Measurements from ENCODE around the gene MBP.

MBP gene

GRCh38 chr18:76984193-76985155 is 148.1 kb downstream of the MBP start:
- peak; percentile 50 for DNase-seq

- DNase-seq = no peak
Observed at GRCh38 chr18:76983613-76984051, 149.0 kb downstream of the MBP start.

DNA sequence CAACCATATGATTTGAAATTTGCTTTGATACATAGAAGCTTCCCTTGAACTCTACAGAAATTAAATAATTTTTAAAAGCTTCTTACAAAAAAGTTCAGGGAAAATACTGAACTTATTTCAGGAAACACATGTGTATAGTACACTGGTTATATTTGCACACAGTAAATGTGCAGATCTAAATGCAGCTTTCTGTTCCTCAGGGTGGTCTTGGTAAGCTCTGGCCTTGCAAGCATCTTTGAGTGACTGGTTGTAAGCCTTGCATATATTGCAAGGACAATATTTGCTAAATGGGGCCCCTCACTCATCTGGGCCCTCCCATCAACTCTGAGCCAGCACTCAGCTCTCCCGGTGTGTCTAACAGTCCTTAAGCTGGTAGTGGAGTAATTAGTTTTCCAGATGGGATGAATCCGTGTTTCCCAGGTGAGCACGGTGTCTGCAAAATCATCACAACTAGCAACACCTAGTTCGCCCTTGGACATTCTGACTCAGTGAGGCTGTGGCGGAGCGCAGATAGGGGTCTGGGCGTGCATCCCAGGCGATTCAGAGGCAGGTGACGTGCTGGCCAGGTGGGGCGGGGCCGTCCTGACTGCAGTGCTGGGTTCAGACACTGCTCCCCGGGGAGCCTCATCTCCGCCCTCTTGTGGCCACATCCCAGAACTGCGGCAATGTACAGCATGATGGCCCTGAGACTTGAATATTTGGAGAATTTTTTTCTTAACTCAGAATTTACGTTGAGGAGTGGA is 149.6 kb downstream of the MBP start:
- DNase-seq = peak; percentile 95

- DNase-seq = peak; percentile 28
Observed at GRCh38 chr18:76982038-76982437, 150.5 kb downstream of the MBP start.

- DNase-seq = peak; percentile 26
Observed at GRCh38 chr18:76981396-76981968, 151.1 kb downstream of the MBP start.

DNA sequence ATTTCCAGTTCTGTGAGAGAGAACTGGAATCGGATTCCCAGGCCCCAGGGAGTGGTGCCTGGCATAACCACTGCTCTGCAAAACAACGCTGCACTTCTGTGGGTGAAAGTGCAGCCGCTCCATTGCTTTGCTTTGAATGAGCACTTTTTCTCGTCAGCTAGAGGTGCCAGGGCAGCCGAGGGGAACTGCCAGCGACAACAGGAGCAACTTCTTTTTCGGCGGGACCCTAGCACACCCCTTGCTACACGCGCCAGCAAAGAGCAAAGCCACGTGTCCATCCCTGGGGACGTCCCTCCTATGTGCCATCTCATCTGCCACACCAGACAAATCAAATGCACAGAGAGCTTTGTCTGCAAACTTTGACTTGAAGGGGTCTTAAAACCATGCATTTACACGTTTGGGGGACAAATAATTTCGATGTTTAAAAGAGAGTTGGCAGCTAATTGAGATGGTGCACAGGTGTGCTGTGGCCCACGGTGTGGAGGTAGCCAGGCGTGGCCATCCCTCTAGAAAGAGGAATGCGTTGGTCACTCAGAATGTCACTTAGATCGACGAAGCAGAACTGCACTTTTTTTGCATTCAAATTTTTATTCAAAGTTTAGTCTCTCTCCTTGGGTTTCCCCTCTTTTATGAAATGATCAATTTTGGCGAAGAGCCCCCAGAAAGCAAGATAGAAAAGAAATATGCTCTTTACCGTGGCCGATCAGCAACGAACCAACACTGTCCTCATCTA is 151.8 kb downstream of the MBP start:
- peak; percentile 29 for DNase-seq

GRCh38 chr18:76979906-76980305 is 152.7 kb downstream of the MBP start:
- DNase-seq = peak; percentile 34

DNA sequence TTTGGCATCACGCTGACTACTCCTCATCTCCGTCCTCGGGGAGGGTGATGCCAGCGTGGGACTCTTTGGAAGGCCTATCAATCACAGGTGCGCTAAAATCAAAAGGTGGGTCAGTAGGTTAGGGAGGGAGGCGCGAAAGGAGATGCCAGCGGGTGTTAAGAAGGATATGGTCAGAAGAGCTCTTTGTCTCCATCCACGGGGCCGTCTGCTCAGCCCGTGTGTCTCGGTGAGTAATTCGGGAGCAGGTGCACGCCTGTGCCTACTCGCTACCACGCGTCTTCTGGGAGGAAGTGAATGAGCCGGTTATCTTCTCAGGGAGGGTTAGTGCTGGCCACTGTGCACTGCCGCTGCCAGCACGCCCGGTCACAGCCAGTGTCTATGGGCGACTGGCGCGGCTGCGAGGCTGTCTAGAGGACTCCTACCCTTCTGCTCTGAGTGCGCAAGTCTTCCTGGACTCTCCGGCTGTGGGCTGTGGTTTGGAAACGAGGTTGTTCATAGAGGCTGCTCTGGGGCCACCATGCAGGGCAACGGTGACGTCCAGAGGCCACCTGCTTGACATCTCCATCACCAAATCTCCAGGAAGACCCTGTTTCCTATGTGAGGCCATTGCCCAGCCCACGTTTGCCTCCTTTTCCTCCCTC is 153.4 kb downstream of the MBP start:
- DNase-seq = peak; percentile 34

DNA sequence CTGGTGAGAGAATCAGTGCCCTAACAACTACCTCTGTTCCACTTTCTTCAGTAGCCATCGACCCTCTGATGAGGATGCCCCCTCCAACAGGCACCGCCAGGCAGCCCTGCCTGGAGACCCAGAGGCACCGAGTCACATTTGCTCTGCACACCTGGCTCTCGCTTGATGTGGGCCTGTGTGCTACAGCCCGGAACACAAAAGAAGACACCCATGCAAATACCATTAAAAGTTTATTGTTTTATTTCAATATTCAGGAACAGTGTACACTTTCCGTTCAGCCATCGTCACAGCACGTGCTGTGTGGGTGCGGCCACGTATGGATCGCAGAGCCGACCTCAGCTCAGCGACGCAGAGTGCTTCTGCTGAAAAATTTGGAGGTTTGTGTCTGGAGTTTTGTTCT is 154.0 kb downstream of the MBP start:
- DNase-seq = no peak

DNA sequence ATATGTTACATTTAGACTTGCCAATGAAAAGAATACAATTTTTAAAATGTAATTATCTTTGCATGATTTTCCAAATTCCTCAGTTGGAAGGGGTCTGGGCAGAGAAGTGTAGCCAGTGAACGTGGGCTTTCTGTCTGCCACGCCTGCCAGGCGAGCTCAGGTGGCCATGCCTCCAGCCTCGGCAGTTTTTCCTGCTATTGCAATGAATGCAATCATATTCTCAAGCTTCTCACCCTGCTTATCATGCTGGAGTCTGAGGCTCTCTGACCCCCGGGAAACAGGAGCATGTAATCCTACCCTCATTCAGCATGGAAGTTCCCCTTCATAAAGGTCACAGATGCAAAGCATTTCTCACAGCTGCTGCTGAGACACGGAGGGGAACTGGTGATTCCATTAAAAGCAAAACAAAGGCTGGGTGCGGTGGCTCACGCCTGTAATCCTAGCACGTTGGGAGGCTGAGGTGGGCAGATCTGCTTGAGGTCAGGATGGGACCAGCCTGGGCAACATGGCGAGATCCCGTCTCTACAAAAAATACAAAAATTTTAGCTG is 154.8 kb downstream of the MBP start:
- DNase-seq = no peak

GRCh38 chr18:76977108-76977621 is 155.4 kb downstream of the MBP start:
- peak; percentile 20 for DNase-seq

DNA sequence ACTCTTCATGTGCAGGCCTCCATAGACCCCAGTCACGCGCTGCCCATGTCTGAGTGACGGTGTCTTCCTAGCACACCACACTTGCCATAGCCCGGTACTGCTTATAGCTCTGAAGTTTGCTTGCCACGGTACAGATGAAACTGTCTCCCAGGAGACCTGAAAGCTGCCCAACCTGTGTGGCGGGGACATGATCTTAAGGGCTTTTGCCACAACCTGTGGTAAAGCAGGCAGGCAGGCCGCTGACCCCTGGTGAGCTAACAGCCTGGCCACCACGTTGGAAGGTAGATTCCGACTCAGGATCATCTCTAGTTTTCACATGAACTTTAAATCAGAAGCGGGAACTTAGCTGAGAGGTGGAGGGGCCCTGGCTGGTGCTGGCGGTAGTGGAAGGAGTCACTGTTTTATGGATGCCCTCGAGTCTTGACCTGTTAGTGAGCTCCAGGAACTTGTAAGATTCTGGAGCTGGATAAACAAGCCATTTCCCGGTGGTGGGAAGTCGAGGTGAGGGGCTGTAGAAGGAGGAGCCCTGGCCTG is 156.9 kb downstream of the MBP start:
- peak; percentile 13 for DNase-seq

GRCh38 chr18:76974386-76974785 is 158.2 kb downstream of the MBP start:
- DNase-seq = no peak

- DNase-seq = peak; percentile 40
Observed at GRCh38 chr18:76973520-76974266, 158.9 kb downstream of the MBP start.

DNA sequence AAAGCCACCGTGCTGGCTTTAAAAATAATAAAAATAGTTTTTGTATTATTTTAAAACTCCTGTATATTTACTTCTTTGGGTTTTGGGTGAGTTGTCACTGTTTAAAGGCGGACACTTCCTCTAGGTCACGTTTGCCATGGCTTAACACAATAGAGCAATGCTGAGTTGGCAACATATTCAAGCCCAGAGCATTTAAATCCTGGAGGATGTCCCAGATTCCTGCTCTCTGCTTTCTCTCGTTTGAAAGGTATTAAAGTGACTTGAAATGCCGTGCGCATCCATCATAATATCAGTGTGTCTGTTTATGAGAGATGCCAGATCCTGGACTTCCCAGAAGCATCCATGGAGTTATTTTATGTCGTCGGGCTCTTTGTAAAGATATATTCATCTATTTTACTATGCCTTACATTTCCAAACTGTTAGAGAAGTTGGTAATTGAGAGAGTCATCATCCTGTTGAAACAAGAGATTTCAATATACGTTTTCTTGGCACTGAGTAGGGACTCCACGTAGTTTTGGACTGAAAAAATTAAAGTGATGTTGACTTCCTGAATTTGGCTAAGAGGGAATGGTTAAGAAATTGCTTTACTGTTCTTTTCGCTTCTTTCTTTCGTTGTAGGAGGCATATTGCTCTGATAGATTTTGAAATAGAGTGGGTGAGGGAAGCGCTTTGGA is 159.6 kb downstream of the MBP start:
- no peak for DNase-seq

- peak; percentile 29 for DNase-seq
Observed at GRCh38 chr18:76972241-76972640, 160.3 kb downstream of the MBP start.

GRCh38 chr18:76970770-76971559 is 161.6 kb downstream of the MBP start:
- peak; percentile 35 for DNase-seq

DNA sequence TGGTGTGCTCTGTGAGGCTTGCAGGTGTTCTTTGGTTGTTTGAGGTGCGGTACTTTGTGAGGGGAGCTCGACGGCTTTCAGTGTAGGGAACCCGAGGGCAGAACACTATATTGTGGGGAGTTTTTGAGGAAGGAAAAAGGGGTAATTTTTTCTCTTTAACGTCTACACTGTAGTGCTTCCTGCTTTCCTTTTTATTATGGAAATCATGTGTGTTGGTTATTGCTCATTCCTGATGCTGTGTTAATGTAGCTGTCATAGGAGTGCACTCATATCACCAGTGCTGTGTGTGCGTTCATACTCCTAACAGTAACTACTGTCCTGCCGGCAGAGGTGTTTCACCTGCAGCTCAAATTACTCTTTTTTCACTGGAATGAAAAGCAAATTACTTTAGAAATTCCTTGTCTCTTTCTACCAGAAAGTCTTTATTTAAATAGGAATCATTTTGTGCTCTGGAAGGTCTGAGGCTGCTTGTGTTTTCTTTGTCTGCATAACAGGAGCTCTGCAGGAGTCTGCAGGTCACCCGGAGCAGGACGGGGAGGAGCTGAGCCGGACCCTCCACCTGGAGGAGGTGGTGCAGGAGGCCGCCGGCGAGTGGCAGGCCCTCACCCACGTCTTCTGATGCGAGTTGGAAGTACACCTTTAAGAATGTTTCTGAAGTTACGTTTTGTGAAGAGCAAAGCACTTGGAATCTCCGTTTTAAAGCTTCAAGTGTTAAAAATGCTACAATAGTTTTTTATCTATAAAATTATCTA is 164.7 kb downstream of the MBP start:
- DNase-seq = no peak

Data from activated CD8-positive, alpha-beta memory T cell treated with anti-CD3 and anti-CD28 coated beads, Interleukin-2, amount 50 U/mL, for 48 hours (primary cell).